Thoracic aorta (tissue), 2 donors: ENCODE data around the gene MCAM. TPM values are rescaled to one million over a fixed set of nuclear protein-coding genes. Genes with fewer than 3 reads are reported as not detected.
A peak's percentile ranks its signal among the peaks of the same experiment; 100 is the strongest.

ENCODE experiments used
- ATAC-seq: fragments of 150-250 bp; one replicate; pipeline ENCODE4 v1.8.0; 2017; ENCODE audit warnings: low read depth; ENCODE audit not compliant: insufficient number of reproducible peaks, low FRiP score
- DNase-seq: peaks from one replicate; pipeline ENCODE4 v3.0.0-alpha.2; 2020; ENCODE audit warnings: low spot score
- H3K27ac ChIP-seq, 2 donors: fragments of 200-600 bp; sonication (generic); 1 replicate in 1 of 2; 2 replicates in 1 of 2; pipeline ENCODE4 v1.5.1; 2016; ENCODE audit warnings: mild to moderate bottlenecking in 2 of 2, moderate library complexity in 2 of 2
- H3K27me3 ChIP-seq: fragments of 200-600 bp; sonication (generic); replicated peaks from 2 replicates; pipeline ENCODE4 v1.6.0; 2016; ENCODE audit warnings: mild to moderate bottlenecking; ENCODE audit not compliant: insufficient read depth
- H3K36me3 ChIP-seq: fragments of 200-600 bp; sonication (generic); one replicate; pipeline ENCODE4 v1.5.1; 2016
- H3K4me1 ChIP-seq, 2 donors: fragments of 200-600 bp; sonication (generic); 1 replicate in 1 of 2; 2 replicates in 1 of 2; pipeline versions ENCODE4 v1.5.1 to v1.6.0; 2016; ENCODE audit warnings: low read depth in 2 of 2, mild to moderate bottlenecking in 1 of 2; ENCODE audit not compliant: control insufficient read depth in 1 of 2
- H3K4me3 ChIP-seq: fragments of 200-600 bp; sonication (generic); 2 replicates; pipeline ENCODE4 v1.5.1; 2016; ENCODE audit warnings: mild to moderate bottlenecking
- H3K9me3 ChIP-seq: fragments of 200-600 bp; sonication (generic); 2 replicates; pipeline ENCODE4 v1.5.1; 2016
- CTCF ChIP-seq: fragments of 200-600 bp; sonication (generic); IDR thresholded peaks from one replicate; pipeline ENCODE4 v1.5.1; 2019; ENCODE audit warnings: antibody characterized with exemption
- total RNA-seq, 2 donors: library from RNA; depleted of rRNA; stranded (reverse); fragments of >200 nt; gene quantifications; one replicate each; pipeline versions ENCODE4 v1.1.0 to v1.2.3, GENCODE V29; 2016

MCAM gene
- total RNA-seq, 2 donors from 2014 or later: 3,387 to 6,698 TPM

GRCh38 chr11:119356349-119357031, 39.6 kb upstream of the MCAM start:
- TF ChIP-seq CTCF: peak; percentile 91
- Histone ChIP-seq H3K27ac (no peak overlapping the region), H3K27me3 (no peaks in the 10 kb centered on the region), H3K9me3 (no peaks in the 10 kb centered on the region), H3K4me1 (peaks cover 3 to 9% of the 10 kb centered on the region in 2 donors), H3K4me3 (peak overlapping the region; percentile 82), H3K36me3 (no peaks in the 10 kb centered on the region)
- ATAC-seq: peak; percentile 60
- no peak for DNase-seq

- Histone ChIP-seq H3K36me3 (no peaks in the 10 kb centered on the region), H3K4me3 (no peak overlapping the region), H3K27me3 (no peaks in the 10 kb centered on the region), H3K4me1 (no peaks in the 10 kb centered on the region), H3K9me3 (no peaks in the 10 kb centered on the region), H3K27ac (no peak overlapping the region)
- DNase-seq (no peak), ATAC-seq (no peak)
- TF ChIP-seq CTCF: no peak
Measured at GRCh38 chr11:119355091-119355843, 38.3 kb upstream of the MCAM start.

DNA sequence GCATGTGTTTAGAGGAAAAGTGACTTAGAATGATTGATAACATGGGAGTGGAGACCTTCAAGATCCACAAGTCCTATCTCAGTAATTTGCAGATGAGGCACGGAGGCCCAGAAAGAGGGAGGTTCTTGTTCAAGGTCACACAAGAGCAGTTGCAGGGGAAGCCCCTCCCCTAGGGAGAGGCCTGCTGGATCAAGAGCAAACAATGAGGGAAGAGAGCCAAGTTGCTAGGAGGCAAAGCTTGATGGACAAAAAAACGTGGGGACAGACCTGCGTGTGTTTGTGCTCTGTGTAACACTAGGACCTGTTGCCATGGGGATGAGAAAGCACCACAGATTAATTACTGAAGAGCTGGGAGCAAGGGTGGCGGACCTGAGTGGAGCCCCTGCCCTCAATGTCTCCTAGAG, 35.9 kb upstream of the MCAM start:
- no peak for TF ChIP-seq CTCF
- H3K9me3 ChIP-seq: no peaks in the 10 kb centered on the region
- H3K27ac ChIP-seq: no peak overlapping the region
- no peak for DNase-seq
- H3K4me3 ChIP-seq: no peak overlapping the region
- H3K4me1 ChIP-seq: no peaks in the 10 kb centered on the region
- H3K36me3 ChIP-seq: no peaks in the 10 kb centered on the region
- ATAC-seq: no peak
- H3K27me3 ChIP-seq: no peaks in the 10 kb centered on the region

DNA sequence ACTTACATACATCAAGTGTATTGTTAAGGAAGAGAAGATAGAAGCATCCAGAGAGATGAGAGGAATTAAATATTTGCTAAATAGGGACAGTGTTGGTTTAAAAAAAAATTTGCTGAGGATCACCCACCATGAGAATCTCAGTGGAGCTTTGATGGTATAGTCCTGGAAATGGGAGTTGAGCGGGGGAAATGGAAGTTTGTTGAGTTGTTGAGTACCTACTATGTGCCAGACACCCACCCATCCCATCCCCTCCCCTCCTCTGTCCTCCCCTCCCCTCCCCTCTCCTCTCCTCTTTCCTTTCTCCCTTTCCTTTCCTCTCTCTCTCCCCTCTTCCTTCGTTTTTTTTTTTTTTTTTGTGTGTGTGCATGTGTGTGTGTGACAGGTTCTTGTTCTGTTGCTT, 34.3 kb upstream of the MCAM start:
- TF ChIP-seq CTCF: no peak
- H3K36me3 ChIP-seq: no peaks in the 10 kb centered on the region
- DNase-seq (no peak), ATAC-seq (no peak)
- H3K4me1 ChIP-seq: no peaks in the 10 kb centered on the region
- H3K27ac ChIP-seq: no peak overlapping the region
- no peaks in the 10 kb centered on the region for H3K27me3 ChIP-seq
- H3K9me3 ChIP-seq: no peaks in the 10 kb centered on the region
- no peak overlapping the region for H3K4me3 ChIP-seq

- DNase-seq: no peak
- Histone ChIP-seq H3K27me3 (no peaks in the 10 kb centered on the region), H3K36me3 (no peaks in the 10 kb centered on the region), H3K27ac (no peak overlapping the region), H3K4me1 (no peaks in the 10 kb centered on the region), H3K4me3 (no peak overlapping the region), H3K9me3 (no peaks in the 10 kb centered on the region)
- no peak for ATAC-seq
- no peak for TF ChIP-seq CTCF
Measured at GRCh38 chr11:119350302-119350701, 33.4 kb upstream of the MCAM start.
